GM18519 (cell line): ENCODE data around the gene FRAT1.

Experiments
- ATAC-seq: cut with Tn5 transposase; IDR thresholded peaks from one replicate; pipeline ENCODE4 v1.9.1; 2021; ENCODE audit warnings: mild to moderate bottlenecking, moderate library complexity; ENCODE audit not compliant: unreplicated experiment, low FRiP score

The FRAT1 gene

GRCh38 chr10:97362310-97363033 lies 43.4 kb downstream of the FRAT1 start:
- no peak for ATAC-seq

GRCh38 chr10:97363071-97363470 lies 44.0 kb downstream of the FRAT1 start:
- no peak for ATAC-seq

- ATAC-seq = no peak
Observed at GRCh38 chr10:97365761-97366351, 46.8 kb downstream of the FRAT1 start.

GRCh38 chr10:97366572-97366971 lies 47.5 kb downstream of the FRAT1 start:
- ATAC-seq = no peak

- no peak for ATAC-seq
Observed at GRCh38 chr10:97367126-97367649, 48.1 kb downstream of the FRAT1 start.
